ENCODE results near the gene PNPLA5. TPM values are rescaled to one million over a fixed set of nuclear protein-coding genes. Genes with fewer than 3 reads are reported as not detected.

The PNPLA5 gene
- total and polyA plus RNA-seq, 2 of the 13 experiments (the other 11 are each of a cell fraction or from before 2014, with no cell fraction given), result not detected

- Histone ChIP-seq H3K27ac (ENCODE audit: extremely low read length, insufficient read depth, low read length) (no peak overlapping the region), H4K20me1 (ENCODE audit: insufficient read depth, low read length) (peaks cover 2% of the 10 kb centered on the region; the same call in 1 of the 2 replicates), H2AFZ (ENCODE audit: low read length) (no peak overlapping the region), H3K27me3 (ENCODE audit: control insufficient read depth in 1 of 2, insufficient read depth in 2 of 2, low read length in 2 of 2) (peaks cover 4 to 20% of the 10 kb centered on the region in 2 experiments; a peak in 4 of 5 replicates), H3K36me3 (replicated peaks in 1 of 2; ENCODE audit: control insufficient read depth in 1 of 2, insufficient read depth in 2 of 2, low read length in 2 of 2) (no peaks in the 10 kb centered on the region), H3K9ac (ENCODE audit: insufficient read depth, low read depth, low read length) (no peak overlapping the region), H3K79me2 (ENCODE audit: insufficient read depth, low read length) (no peaks in the 10 kb centered on the region), H3K4me2 (ENCODE audit: low read depth, low read length) (no peak overlapping the region), H3K4me1 (ENCODE audit: insufficient read depth, low read length) (no peaks in the 10 kb centered on the region), H3K9me3 (ENCODE audit: low read length) (no peaks in the 10 kb centered on the region), H3K4me3 (replicated peaks in 1 of 3; ENCODE audit: insufficient read depth in 1 of 3, low read depth in 2 of 3, low read length in 3 of 3) (no peak overlapping the region)
- in situ Hi-C loops (cut with HindIII; ENCODE audit: extremely low pct_ligation_motif_present, low pct_unique_long_range_greater_than_20kb), result no loop called here
- DNase-seq (ENCODE audit: low spot score) (no peak), FAIRE-seq (no peak), ATAC-seq (no peak)
- intact Hi-C loops (cut with micrococcal nuclease; ENCODE audit: unreplicated experiment), result no loop called here
- CTCF ChIA-PET (ENCODE audit: low intra/inter-chr PET ratio, low total read pairs), result no interaction called here
- WGBS (ENCODE audit: low lambda C conversion rate), result 57% methylated on average over 20 of the region's 33 CpGs
- no peak for TF ChIP-seq SNAI1 (CRISPR knock-in tag; IDR thresholded peaks at IDR 0.05; ENCODE audit: borderline replicate concordance)
- no TSS peak for BruUV-seq (replicated peaks)
- POLR2A ChIA-PET, result no interaction called here
Observed at GRCh38 chr22:43831561-43832392, 60.0 kb downstream of the PNPLA5 start.

- Histone ChIP-seq H3K27me3 (ENCODE audit: control insufficient read depth in 1 of 2, insufficient read depth in 2 of 2, low read length in 2 of 2) (peaks cover 4 to 23% of the 10 kb centered on the region in 2 experiments; a peak in 4 of 5 replicates), H3K27ac (ENCODE audit: extremely low read length, insufficient read depth, low read length) (no peak overlapping the region), H3K36me3 (replicated peaks in 1 of 2; ENCODE audit: control insufficient read depth in 1 of 2, insufficient read depth in 2 of 2, low read length in 2 of 2) (no peaks in the 10 kb centered on the region), H3K9me3 (ENCODE audit: low read length) (no peaks in the 10 kb centered on the region), H4K20me1 (ENCODE audit: insufficient read depth, low read length) (peaks cover 2% of the 10 kb centered on the region; the same call in 1 of the 2 replicates), H2AFZ (ENCODE audit: low read length) (no peak overlapping the region), H3K9ac (ENCODE audit: insufficient read depth, low read depth, low read length) (no peak overlapping the region), H3K4me1 (ENCODE audit: insufficient read depth, low read length) (no peaks in the 10 kb centered on the region), H3K79me2 (ENCODE audit: insufficient read depth, low read length) (no peaks in the 10 kb centered on the region), H3K4me3 (replicated peaks in 1 of 3; ENCODE audit: insufficient read depth in 1 of 3, low read depth in 2 of 3, low read length in 3 of 3) (no peak overlapping the region), H3K4me2 (ENCODE audit: low read depth, low read length) (no peak overlapping the region)
- BruUV-seq (replicated peaks), result no TSS peak
- DNase-seq (ENCODE audit: low spot score), result no peak
- TF ChIP-seq ZBTB39 (CRISPR knock-in tag; IDR thresholded peaks at IDR 0.05), result no peak
- TF ChIP-seq ZNF563 (CRISPR knock-in tag; IDR thresholded peaks at IDR 0.05), result no peak
- TF ChIP-seq ZBTB14 (CRISPR knock-in tag; IDR thresholded peaks at IDR 0.05), result no peak
- no peak for TF ChIP-seq HDAC6 (IDR thresholded peaks at IDR 0.05; ENCODE audit: low read depth, low read length)
- TF ChIP-seq TEAD3 (CRISPR knock-in tag; optimal IDR thresholded peaks at IDR 0.05; ENCODE audit: borderline replicate concordance), result no peak
- TF ChIP-seq CEBPB (IDR thresholded peaks at IDR 0.05; ENCODE audit: borderline replicate concordance, low read depth, low read length), result no peak
- TF ChIP-seq ZNF776 (CRISPR knock-in tag; IDR thresholded peaks at IDR 0.05), result no peak
- TF ChIP-seq JUNB (CRISPR knock-in tag; IDR thresholded peaks at IDR 0.05; ENCODE audit: borderline replicate concordance), result no peak
- TF ChIP-seq ZNF24 (IDR thresholded peaks at IDR 0.05), result no peak
- no peak for TF ChIP-seq MTF1 (CRISPR knock-in tag; IDR thresholded peaks at IDR 0.05)
- FAIRE-seq, result no peak
- CTCF ChIA-PET (ENCODE audit: low intra/inter-chr PET ratio, low total read pairs), result no interaction called here
- POLR2A ChIA-PET, result no interaction called here
- in situ Hi-C loops (cut with HindIII; ENCODE audit: extremely low pct_ligation_motif_present, low pct_unique_long_range_greater_than_20kb), result no loop called here
- ATAC-seq, result no peak
- 2% methylated on average over 7 of the region's 12 CpGs for WGBS (ENCODE audit: low lambda C conversion rate)
- intact Hi-C loops (cut with micrococcal nuclease; ENCODE audit: unreplicated experiment), result no loop called here
Observed at GRCh38 chr22:43830931-43831560, 60.8 kb downstream of the PNPLA5 start.

All from HepG2 (cell line).